Lower leg skin (tissue), 4 donors: ENCODE data around the gene CHL1. TPM values are rescaled to one million over a fixed set of nuclear protein-coding genes. Genes with fewer than 3 reads are reported as not detected.
"Not testable (repeated sequence)": the region's sequence is repeated elsewhere in the genome, so short reads cannot be mapped to it uniquely, and the experiment has no call there.

Experiments used
- DNase-seq, 2 donors: peaks; one replicate each; pipeline ENCODE4 v3.0.0-alpha.2; 2019; ENCODE audit warnings: low spot score in 2 of 2
- H3K4me3 ChIP-seq: fragments of 200-600 bp; sonication (generic); 2 replicates; pipeline ENCODE4 v1.5.1; 2017; ENCODE audit warnings: mild to moderate bottlenecking, low read depth; ENCODE audit not compliant: poor library complexity, severe bottlenecking
- CTCF ChIP-seq, 3 donors: fragments of 450-650 bp; IDR thresholded peaks; one replicate each; pipeline ENCODE4 v1.5.1; 2016; ENCODE audit warnings: antibody characterized with exemption in 3 of 3, mild to moderate bottlenecking in 3 of 3, moderate library complexity in 2 of 3
- POLR2A ChIP-seq, 2 donors: fragments of 450-650 bp; IDR thresholded peaks; one replicate each; pipeline ENCODE4 v1.6.1; 2016 to 2017; ENCODE audit warnings: antibody characterized with exemption in 2 of 2, mild to moderate bottlenecking in 1 of 2, moderate library complexity in 1 of 2
- whole genome bisulfite sequencing, 2 donors: methylation state at CpG; one replicate each; pipeline ENCODE4 v1.1.5; 2018; 5-methylcytosine and 5-hydroxymethylcytosine counted together
- intact Hi-C: fragments of 100-400 bp; cut with DNase I; formaldehyde crosslinking; loops from one replicate; pipeline ENCODE4 v1.15.0; 2023; ENCODE audit warnings: low total_unique reads
- total RNA-seq, 4 donors: library from RNA; depleted of rRNA; stranded (reverse); fragments of >200 nt; gene quantifications; one replicate each; pipeline ENCODE4 v1.1.0, GENCODE V29; 2016

The CHL1 gene
- total RNA-seq, 4 donors from 2014 or later = 32.7 to 53.1 (median 42.9) TPM

GRCh38 chr3:359672-360071, 163.1 kb downstream of the CHL1 start:
- no peak for DNase-seq
- WGBS, 2 donors = 46 to 69% methylated on average over 3 of the region's 3 CpGs
- no peak overlapping the region for H3K4me3 ChIP-seq
- no peak for TF ChIP-seq CTCF (IDR thresholded peaks at IDR 0.05)
- no peak for TF ChIP-seq POLR2A (IDR thresholded peaks at IDR 0.05)
- intact Hi-C loops = no loop called here

- intact Hi-C loops = no loop called here
- no peak overlapping the region for H3K4me3 ChIP-seq
- TF ChIP-seq CTCF (IDR thresholded peaks at IDR 0.05) = no peak
- no peak for TF ChIP-seq POLR2A (IDR thresholded peaks at IDR 0.05)
- WGBS, 2 donors = 91 to 93% methylated on average over 6 of the region's 6 CpGs
- no peak for DNase-seq
Measured at GRCh38 chr3:362681-363338, 166.2 kb downstream of the CHL1 start.

- WGBS, 2 donors = 90 to 92% methylated on average over 4 of the region's 4 CpGs
- no peak for DNase-seq
- intact Hi-C loops = no loop called here
- TF ChIP-seq POLR2A (IDR thresholded peaks at IDR 0.05) (no peak), CTCF (IDR thresholded peaks at IDR 0.05) (no peak)
- no peak overlapping the region for H3K4me3 ChIP-seq
Measured at GRCh38 chr3:364287-364686, 167.7 kb downstream of the CHL1 start.

- TF ChIP-seq CTCF (IDR thresholded peaks at IDR 0.05) (no peak), POLR2A (IDR thresholded peaks at IDR 0.05) (no peak)
- no peak overlapping the region for H3K4me3 ChIP-seq
- intact Hi-C loops = no loop called here
- 52 to 69% methylated on average over 1 of the region's 1 CpG for WGBS, 2 donors
- DNase-seq = no peak
Measured at GRCh38 chr3:365268-365667, 168.7 kb downstream of the CHL1 start.

- H3K4me3 ChIP-seq, DNase-seq, intact Hi-C loops: not testable (repeated sequence)
- WGBS, 2 donors = 87 to 95% methylated on average over 7 of the region's 7 CpGs
Measured at GRCh38 chr3:366253-366652, 169.7 kb downstream of the CHL1 start.

- no peak for DNase-seq
- H3K4me3 ChIP-seq = no peak overlapping the region
- TF ChIP-seq POLR2A (IDR thresholded peaks at IDR 0.05) (no peak), CTCF (IDR thresholded peaks at IDR 0.05) (no peak)
- 73 to 79% methylated on average over 6 of the region's 6 CpGs for WGBS, 2 donors
- intact Hi-C loops = no loop called here
Measured at GRCh38 chr3:373193-373779, 176.7 kb downstream of the CHL1 start.
